ENCODE measurements around the gene PINLYP. TPM values are rescaled to one million over a fixed set of nuclear protein-coding genes. Genes with fewer than 3 reads are reported as not detected.
A peak's percentile ranks its signal among the peaks of the same experiment; 100 is the strongest.

Gene PINLYP
- total and polyA plus RNA-seq, 2 of the 13 experiments (the other 11 are each of a cell fraction or from before 2014, with no cell fraction given), result 0.21 to 0.24 TPM

- ATAC-seq (no peak), DNase-seq (ENCODE audit: low spot score) (no peak), FAIRE-seq (no peak)
- Histone ChIP-seq H4K20me1 (ENCODE audit: insufficient read depth, low read length) (no peaks in the 10 kb centered on the region), H3K4me1 (ENCODE audit: insufficient read depth, low read length) (peaks cover 19% of the 10 kb centered on the region; the same call in 1 of the 2 replicates), H3K36me3 (replicated peaks in 1 of 2; ENCODE audit: control insufficient read depth in 1 of 2, insufficient read depth in 2 of 2, low read length in 2 of 2) (0 out of 5 replicates have a peak, but pooled peaks cover 0 to 1% of the 10 kb centered on the region in 2 experiments), H3K9ac (ENCODE audit: insufficient read depth, low read depth, low read length) (peak overlapping the region; percentile 47; the same call in 1 of the 2 replicates), H3K27me3 (ENCODE audit: control insufficient read depth in 1 of 2, insufficient read depth in 2 of 2, low read length in 2 of 2) (no peaks in the 10 kb centered on the region; a peak in 1 of 5 replicates), H3K4me3 (replicated peaks in 1 of 3; ENCODE audit: insufficient read depth in 1 of 3, low read depth in 2 of 3, low read length in 3 of 3) (peak overlapping the region in 2 of 3 experiments; percentile 35 to 87; a peak in 1 of 6 replicates), H3K4me2 (ENCODE audit: low read depth, low read length) (peak overlapping the region; percentile 70), H3K27ac (ENCODE audit: extremely low read length, insufficient read depth, low read length) (peak overlapping the region; percentile 53), H3K79me2 (ENCODE audit: insufficient read depth, low read length) (peaks cover 8% of the 10 kb centered on the region), H2AFZ (ENCODE audit: low read length) (no peak overlapping the region), H3K9me3 (ENCODE audit: low read length) (no peaks in the 10 kb centered on the region)
- in situ Hi-C loops (cut with HindIII; ENCODE audit: extremely low pct_ligation_motif_present, low pct_unique_long_range_greater_than_20kb) (no loop called here), intact Hi-C loops (cut with micrococcal nuclease; ENCODE audit: unreplicated experiment) (loop anchor here (1.0 kb wide), 1 partner anchor 20 kb away; the partner anchor contains the start of genes IRGQ and ZNF576)
- TF ChIP-seq ZBTB33 (CRISPR knock-in tag; IDR thresholded peaks at IDR 0.05), result 0 out of 2 replicates have a peak, but pooled peaks have one; percentile 39
- TF ChIP-seq DMAP1 (CRISPR knock-in tag; IDR thresholded peaks at IDR 0.05), result 0 out of 2 replicates have a peak, but pooled peaks have one; percentile 1
- TF ChIP-seq FOXO4 (CRISPR knock-in tag; conservative IDR thresholded peaks at IDR 0.05), result 0 out of 2 replicates have a peak, but pooled peaks have one; percentile 54
- TF ChIP-seq ZNF883 (CRISPR knock-in tag; IDR thresholded peaks at IDR 0.05; ENCODE audit: not compliant biosample characterization), result no peak
- TF ChIP-seq RNF219 (CRISPR knock-in tag; IDR thresholded peaks at IDR 0.05), result no peak
- peak; percentile 53 for TF ChIP-seq PRPF4 (IDR thresholded peaks at IDR 0.05; ENCODE audit: low read depth, low read length, poor library complexity, severe bottlenecking)
- TF ChIP-seq ZBTB4 (CRISPR knock-in tag; IDR thresholded peaks at IDR 0.05; ENCODE audit: borderline replicate concordance), result 0 out of 2 replicates have a peak, but pooled peaks have one; percentile 43
- no peak for TF ChIP-seq ZNF12 (CRISPR knock-in tag; IDR thresholded peaks at IDR 0.05)
- TF ChIP-seq ZFP82 (CRISPR knock-in tag; IDR thresholded peaks at IDR 0.05; ENCODE audit: borderline replicate concordance), result no peak
- TF ChIP-seq SNAPC5 (CRISPR knock-in tag; IDR thresholded peaks at IDR 0.05; ENCODE audit: borderline replicate concordance), result no peak
- WGBS (ENCODE audit: low lambda C conversion rate), result 93% methylated on average over 36 of the region's 37 CpGs
- CTCF ChIA-PET (ENCODE audit: low intra/inter-chr PET ratio, low total read pairs), result no interaction called here
- BruUV-seq (replicated peaks), result no TSS peak
- POLR2A ChIA-PET, result interaction anchor here (1.8 kb wide), 1 partner anchor 21 kb away, joined by 3 read pairs; no protein-coding TSS in a partner anchor
Measured at GRCh38 chr19:43575955-43576878, 616 bp downstream of the PINLYP start.

All from HepG2 (cell line).